Glutamatergic neuron (in vitro differentiated cells): ENCODE data around the gene HLA-C. TPM values are rescaled to one million over a fixed set of nuclear protein-coding genes. Genes with fewer than 3 reads are reported as not detected.

Source experiments
- DNase-seq: peaks from one replicate; pipeline ENCODE4 v3.0.0; 2022
- H3K27ac Mint-ChIP-seq: one replicate; pipeline ENCODE4 v1.8.0; 2020; ENCODE audit warnings: mild to moderate bottlenecking, mixed read lengths, inconsistent platforms; ENCODE audit not compliant: unreplicated experiment
- H3K27me3 Mint-ChIP-seq: one replicate; pipeline ENCODE4 v1.8.0; 2020; ENCODE audit warnings: mild to moderate bottlenecking, moderate library complexity, mixed read lengths, inconsistent platforms; ENCODE audit not compliant: unreplicated experiment
- H3K36me3 Mint-ChIP-seq: one replicate; pipeline ENCODE4 v1.8.0; 2020; ENCODE audit warnings: mild to moderate bottlenecking, mixed read lengths, inconsistent platforms; ENCODE audit not compliant: unreplicated experiment
- H3K4me1 Mint-ChIP-seq: one replicate; pipeline ENCODE4 v1.8.0; 2020; ENCODE audit warnings: mild to moderate bottlenecking, low read depth, mixed read lengths, inconsistent platforms; ENCODE audit not compliant: unreplicated experiment
- H3K4me3 Mint-ChIP-seq: one replicate; pipeline ENCODE4 v1.8.0; 2020; ENCODE audit warnings: mild to moderate bottlenecking, mixed read lengths, inconsistent platforms; ENCODE audit not compliant: unreplicated experiment
- H3K9me3 Mint-ChIP-seq: one replicate; pipeline ENCODE4 v1.8.0; 2020; ENCODE audit warnings: mild to moderate bottlenecking, moderate library complexity, mixed read lengths, inconsistent platforms; ENCODE audit not compliant: unreplicated experiment
- total RNA-seq: library from RNA; stranded (reverse); fragmentation: NEBNext Ultra II Directional; extraction: Animal tissue kit (Norgen Biotek cat#: 25700); gene quantifications from one replicate; pipeline ENCODE4 v1.2.1, GENCODE V29; 2021; ENCODE audit not compliant: unreplicated experiment
- TF ChIP-seq, protein P1 (sequence below): fragments of 200-600 bp; sonication (generic); IDR thresholded peaks from one replicate; pipeline ENCODE4 v1.5.0; 2021; ENCODE audit not compliant: partially characterized antibody, unreplicated experiment

The HLA-C gene
- total RNA-seq, 1 donor from 2014 or later, result 13.7 TPM

DNA sequence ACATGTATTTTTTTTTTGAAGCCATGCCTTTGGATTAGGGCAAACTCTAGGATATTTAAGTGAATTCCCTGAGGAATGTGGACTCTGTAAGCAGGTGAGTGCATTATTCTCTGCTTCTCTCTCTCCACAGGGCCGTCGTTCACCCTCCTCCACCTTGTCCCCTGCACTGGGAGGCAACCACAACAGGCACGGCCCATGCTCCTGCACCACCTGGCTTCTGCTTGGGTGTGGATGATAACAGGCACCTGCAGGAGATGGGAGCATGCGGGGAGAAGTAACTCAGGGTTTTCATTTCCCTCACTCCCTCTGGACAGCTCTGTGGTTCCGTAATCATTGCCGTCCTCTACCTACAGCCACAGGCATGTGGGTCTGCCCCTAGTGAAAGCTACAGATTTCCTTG lies 43.4 kb downstream of the HLA-C start:
- no peak overlapping the region for H3K27ac Mint-ChIP-seq
- no peaks in the 10 kb centered on the region for H3K36me3 Mint-ChIP-seq
- H3K27me3 Mint-ChIP-seq, result peaks cover 4% of the 10 kb centered on the region
- DNase-seq, result no peak
- no peaks in the 10 kb centered on the region for H3K4me1 Mint-ChIP-seq
- H3K9me3 Mint-ChIP-seq, result peaks cover 2% of the 10 kb centered on the region
- TF ChIP-seq, protein P1, sequence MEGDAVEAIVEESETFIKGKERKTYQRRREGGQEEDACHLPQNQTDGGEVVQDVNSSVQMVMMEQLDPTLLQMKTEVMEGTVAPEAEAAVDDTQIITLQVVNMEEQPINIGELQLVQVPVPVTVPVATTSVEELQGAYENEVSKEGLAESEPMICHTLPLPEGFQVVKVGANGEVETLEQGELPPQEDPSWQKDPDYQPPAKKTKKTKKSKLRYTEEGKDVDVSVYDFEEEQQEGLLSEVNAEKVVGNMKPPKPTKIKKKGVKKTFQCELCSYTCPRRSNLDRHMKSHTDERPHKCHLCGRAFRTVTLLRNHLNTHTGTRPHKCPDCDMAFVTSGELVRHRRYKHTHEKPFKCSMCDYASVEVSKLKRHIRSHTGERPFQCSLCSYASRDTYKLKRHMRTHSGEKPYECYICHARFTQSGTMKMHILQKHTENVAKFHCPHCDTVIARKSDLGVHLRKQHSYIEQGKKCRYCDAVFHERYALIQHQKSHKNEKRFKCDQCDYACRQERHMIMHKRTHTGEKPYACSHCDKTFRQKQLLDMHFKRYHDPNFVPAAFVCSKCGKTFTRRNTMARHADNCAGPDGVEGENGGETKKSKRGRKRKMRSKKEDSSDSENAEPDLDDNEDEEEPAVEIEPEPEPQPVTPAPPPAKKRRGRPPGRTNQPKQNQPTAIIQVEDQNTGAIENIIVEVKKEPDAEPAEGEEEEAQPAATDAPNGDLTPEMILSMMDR, result no peak
- no peak overlapping the region for H3K4me3 Mint-ChIP-seq

DNA sequence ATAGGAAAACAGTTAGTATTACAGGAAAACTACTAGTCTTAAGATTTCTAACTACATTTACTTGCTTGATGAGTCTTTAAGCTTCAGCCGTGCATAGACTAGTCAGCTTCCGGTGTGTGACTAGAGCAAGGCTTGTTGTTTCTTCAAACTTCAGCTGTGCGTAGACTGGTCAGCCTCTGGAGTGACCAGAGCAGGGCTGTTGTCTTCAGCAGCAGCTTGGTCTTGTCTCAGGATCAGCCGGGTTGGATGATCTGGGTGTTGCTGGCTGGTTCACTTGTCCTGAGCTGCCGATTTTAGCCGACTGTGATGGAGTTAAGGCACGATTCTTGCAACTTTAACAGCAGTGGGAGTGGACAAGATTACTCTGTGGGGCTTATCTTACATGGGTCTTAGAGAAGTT lies 44.7 kb downstream of the HLA-C start:
- TF ChIP-seq, protein P1, result no peak
- DNase-seq, result no peak
- H3K4me1 Mint-ChIP-seq, result no peaks in the 10 kb centered on the region
- H3K27ac Mint-ChIP-seq, result no peak overlapping the region
- H3K36me3 Mint-ChIP-seq, result no peaks in the 10 kb centered on the region
- no peak overlapping the region for H3K4me3 Mint-ChIP-seq
- peaks cover 4% of the 10 kb centered on the region for H3K9me3 Mint-ChIP-seq
- peaks cover 4% of the 10 kb centered on the region for H3K27me3 Mint-ChIP-seq

DNA sequence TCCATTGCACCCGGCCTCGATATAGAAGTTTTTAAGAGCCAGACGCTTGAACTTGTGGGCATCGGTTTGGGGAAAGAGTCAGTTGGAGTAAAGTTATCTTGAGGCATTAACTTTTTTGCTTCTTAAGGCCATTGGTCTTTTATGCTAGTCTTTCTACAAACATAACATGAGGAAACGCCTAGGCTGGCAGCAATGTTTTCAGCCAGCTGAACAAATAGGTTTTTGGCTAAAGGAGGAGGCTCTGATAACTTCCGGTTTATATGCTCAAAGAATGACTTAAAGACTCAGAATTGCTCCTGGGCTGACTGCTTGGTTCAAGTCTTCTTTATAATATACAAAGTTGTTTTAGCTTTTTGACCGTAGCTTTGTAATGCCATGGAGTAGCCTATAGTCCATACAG lies 46.2 kb downstream of the HLA-C start:
- Mint-ChIP-seq H3K27ac (no peak overlapping the region), H3K4me3 (no peak overlapping the region), H3K9me3 (peaks cover 4% of the 10 kb centered on the region), H3K4me1 (no peaks in the 10 kb centered on the region), H3K36me3 (no peaks in the 10 kb centered on the region), H3K27me3 (peaks cover 4% of the 10 kb centered on the region)
- no peak for DNase-seq
- TF ChIP-seq, protein P1, result no peak

DNA sequence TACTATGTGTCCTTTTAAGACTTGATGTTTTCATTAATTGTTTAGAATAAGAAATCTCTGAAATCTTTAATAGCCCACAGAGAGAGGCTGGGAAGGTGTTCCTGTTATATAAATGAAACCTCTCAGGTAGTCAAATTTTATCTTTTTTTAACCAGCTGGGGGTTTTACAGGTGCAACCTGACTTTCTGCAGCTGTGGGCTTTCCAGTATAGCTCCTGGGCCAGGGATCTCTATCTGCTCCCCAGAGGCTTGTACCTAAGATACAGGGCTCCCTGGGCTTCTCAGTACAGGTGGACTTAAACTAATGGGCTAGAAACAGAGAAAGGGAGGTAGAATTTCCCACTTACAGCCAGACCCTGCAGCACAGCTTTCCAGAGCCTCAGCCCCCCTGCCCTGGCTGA lies 49.4 kb downstream of the HLA-C start:
- DNase-seq, result no peak
- no peak overlapping the region for H3K4me3 Mint-ChIP-seq
- H3K9me3 Mint-ChIP-seq, result peaks cover 4% of the 10 kb centered on the region
- no peak overlapping the region for H3K27ac Mint-ChIP-seq
- no peaks in the 10 kb centered on the region for H3K36me3 Mint-ChIP-seq
- no peaks in the 10 kb centered on the region for H3K4me1 Mint-ChIP-seq
- H3K27me3 Mint-ChIP-seq, result peaks cover 3% of the 10 kb centered on the region
- TF ChIP-seq, protein P1, result no peak

Other genes starting within 250 kb of the HLA-C start
- not detected for gene C6orf15, start 159.5 kb downstream of the HLA-C start, total RNA-seq
- not detected for gene PSORS1C1, start 157.3 kb downstream of the HLA-C start, total RNA-seq
- not detected for gene CDSN, start 151.6 kb downstream of the HLA-C start, total RNA-seq
- 0.49 TPM for gene PSORS1C2, start 133.0 kb downstream of the HLA-C start, total RNA-seq
- gene CCHCR1, start 114.3 kb downstream of the HLA-C start, total RNA-seq, result 28.7 TPM
- gene TCF19, start 113.5 kb downstream of the HLA-C start, total RNA-seq, result 5.8 TPM
- gene POU5F1, start 101.4 kb downstream of the HLA-C start, total RNA-seq, result 48.8 TPM
- 11.4 TPM for gene HLA-B, start 85.1 kb upstream of the HLA-C start, total RNA-seq
- gene MICA, start 131.5 kb upstream of the HLA-C start, total RNA-seq, result 0.42 TPM
- gene MICB, start 226.1 kb upstream of the HLA-C start, total RNA-seq, result 3.6 TPM